Endothelial cell of hepatic sinusoid (primary cell): ENCODE data around the gene ITFG1.
"Not testable (repeated sequence)": the region's sequence is repeated elsewhere in the genome, so short reads cannot be mapped to it uniquely, and the experiment has no call there.

ENCODE experiments used
- in situ Hi-C: cut with HindIII; loops from 2 replicates; pipeline ENCODE4 v1.10.0; 2017; ENCODE audit warnings: low sequenced_read_pairs

ITFG1 gene

DNA sequence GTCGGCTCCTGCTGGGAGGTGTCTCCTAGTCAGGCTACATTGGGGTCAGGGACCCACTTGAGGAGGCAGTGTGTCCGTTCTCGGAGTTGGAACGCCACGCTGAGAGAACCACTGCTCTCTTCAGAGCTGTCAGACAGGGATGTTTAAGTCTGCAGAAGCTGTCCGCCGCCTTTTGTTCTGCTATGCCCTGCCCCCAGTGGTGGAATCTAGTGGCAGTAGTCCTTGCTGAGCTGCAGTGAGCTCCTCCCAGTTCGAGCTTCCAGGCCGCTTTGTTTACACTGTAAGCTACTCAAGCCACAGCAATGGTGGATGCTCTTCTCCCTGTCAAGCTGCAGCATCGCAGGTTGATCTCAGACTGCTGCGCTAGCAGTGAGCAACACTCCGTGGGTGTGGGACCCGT is 36.0 kb downstream of the ITFG1 start:
- in situ Hi-C loops: no loop called here

DNA sequence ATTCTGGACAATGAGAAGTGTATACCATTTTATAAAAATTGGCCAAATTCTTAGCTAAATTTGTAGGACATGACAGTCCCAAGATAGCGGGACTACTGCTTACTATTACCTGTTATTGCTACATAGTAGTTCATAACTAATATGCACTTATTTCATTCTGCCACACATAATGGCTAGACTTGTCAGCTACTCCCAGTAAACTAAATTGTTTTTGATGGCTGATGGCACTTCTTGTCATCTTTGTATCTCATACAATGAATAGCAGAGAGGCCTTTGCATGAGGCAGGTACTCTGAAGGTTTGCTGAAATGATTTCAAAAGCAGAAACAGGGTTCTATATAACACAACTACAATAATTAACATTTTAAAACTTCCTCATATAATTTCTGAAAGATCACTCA is 44.0 kb downstream of the ITFG1 start:
- in situ Hi-C loops: no loop called here

DNA sequence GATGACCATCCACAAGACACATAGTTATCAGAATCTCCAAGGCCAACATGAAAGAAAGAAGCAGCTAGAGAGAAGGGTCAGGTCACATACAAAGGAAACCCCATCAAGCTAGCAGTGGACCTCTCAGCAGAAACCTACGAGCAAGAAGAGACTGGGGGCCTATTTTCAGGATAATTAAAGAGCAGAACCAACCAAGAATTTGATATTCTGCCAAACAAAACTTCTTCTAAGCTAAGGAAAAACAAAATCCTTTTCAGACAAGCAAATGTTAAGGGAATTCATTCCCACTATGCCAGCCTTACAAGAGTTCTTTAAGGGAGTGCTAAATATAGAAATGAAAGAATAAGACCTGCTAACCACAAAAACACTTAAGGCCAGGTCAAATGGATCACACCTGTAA is 47.8 kb downstream of the ITFG1 start:
- in situ Hi-C loops: no loop called here

DNA sequence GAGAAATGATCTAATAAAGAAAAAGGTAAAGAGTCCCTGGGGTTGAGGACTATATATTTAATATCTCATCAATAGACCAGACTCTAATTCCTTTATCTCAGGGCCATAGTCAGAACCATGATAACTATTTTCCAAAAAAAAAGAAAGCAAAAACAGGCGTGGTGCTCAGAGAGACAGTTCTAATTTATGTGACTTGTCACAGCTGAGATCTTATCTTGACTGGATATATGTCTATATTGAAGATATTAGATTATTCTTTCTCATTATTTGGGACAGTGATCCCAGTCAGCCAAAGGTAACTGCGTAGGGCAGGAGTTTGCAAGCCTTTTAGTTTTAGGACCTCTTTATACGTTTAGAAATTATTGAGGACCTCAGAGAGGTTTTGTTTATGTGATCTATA is 52.4 kb downstream of the ITFG1 start:
- in situ Hi-C loops: no loop called here

DNA sequence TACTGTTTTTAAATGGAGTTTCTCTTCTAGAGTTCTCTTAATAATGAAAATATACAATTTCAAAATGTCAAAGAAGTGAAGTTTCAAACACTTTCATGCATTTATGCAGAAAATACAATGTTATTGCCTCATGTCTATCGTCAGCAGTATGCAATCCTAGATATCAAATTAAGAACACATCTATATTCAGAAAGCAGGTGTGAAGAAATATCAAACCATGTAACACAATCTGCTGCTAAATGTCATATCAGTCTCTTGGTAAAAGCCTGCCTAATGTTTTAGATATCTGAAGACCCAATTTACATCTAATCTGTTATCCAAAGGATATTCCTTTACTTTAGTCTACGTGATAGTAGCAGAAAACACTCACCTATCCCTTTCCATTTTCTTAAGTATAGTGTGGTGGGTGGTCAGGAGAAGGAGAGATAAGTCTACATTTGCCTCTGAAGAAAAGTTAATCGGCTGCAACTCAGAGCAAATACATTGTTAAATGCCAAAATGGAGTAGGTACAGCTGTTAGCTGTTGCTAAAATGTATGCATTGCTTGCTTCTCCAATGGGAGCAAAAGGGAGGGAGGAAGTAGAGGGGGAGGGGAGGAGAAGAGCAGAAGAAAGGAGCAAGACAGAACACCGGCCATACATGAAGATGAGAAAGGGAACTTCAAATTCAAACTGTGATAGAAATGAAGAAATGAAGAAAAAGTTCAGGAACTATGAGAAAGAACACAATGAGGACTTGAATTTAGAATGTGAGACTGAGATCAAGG is 64.9 kb downstream of the ITFG1 start:
- in situ Hi-C loops: no loop called here

DNA sequence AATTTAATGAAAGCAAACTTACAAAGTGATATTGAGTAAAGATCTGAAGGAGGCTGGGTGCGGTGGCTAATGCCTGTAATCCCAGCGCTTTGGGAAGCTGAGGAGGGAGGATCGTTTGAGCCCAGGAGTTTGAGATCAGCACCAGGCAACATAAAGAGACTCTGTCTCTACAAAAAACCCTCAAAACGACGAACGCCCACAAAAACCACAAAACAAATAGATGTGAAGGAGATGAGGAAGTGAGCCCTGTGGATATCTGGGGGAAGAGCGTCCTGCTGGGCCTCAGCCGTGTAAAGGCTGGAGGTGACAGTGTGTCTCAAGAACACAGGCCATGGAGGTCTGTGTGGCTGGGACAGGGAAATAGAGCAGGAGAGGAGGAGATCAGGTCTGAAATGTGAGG is 68.8 kb downstream of the ITFG1 start:
- in situ Hi-C loops: no loop called here

DNA sequence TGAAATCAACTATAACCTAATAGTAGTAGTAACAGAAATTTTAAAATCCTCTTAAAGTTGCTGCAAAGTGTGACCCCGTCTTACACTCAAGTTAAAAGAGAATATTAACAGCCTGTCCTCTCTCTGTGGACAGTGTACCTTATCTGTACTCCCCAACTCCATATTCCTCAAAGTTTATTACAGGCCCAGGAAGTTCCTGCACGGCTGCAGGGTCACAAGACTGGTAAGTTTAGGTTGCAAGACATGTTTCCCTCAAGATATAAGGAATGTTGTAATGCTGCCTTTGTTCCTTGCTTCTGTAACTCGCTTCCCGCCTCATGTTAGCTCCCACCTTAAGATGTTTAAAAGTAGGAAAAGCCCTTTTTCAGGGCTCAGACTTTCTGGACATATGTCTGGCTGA is 72.2 kb downstream of the ITFG1 start:
- in situ Hi-C loops: no loop called here

DNA sequence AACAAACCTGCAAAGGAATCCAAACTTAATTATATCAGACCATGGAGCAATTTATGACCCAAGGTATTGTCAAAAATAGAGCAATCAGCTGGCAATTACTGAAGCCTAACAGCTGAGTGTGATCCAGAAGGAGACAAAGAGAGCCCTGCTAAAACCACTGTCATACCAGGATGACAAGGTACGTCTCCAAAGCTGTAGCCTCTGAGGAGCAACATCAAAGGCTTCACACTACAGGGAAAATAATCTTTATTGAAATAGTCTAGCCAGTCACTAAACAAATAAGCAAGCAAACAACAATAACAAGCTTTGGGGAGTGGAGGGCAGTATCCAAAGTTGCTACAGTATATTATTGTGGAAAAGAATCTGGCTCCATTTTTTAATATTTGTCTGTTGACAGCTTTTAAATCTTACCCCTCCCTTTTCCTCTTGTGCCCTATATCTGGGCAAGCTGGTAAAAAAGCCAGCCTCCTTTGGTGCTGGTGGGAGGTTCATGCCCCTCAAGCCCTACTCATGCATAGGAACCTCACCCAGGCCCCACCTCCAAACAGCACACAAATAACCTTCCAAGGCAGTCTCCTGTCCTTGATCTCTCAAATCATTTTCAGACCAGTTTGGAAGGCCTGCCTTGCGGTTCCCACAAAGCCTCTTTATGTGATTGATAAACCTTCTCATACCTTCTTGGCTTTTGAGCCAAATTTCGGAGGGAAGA is 73.7 kb downstream of the ITFG1 start:
- in situ Hi-C loops: no loop called here

DNA sequence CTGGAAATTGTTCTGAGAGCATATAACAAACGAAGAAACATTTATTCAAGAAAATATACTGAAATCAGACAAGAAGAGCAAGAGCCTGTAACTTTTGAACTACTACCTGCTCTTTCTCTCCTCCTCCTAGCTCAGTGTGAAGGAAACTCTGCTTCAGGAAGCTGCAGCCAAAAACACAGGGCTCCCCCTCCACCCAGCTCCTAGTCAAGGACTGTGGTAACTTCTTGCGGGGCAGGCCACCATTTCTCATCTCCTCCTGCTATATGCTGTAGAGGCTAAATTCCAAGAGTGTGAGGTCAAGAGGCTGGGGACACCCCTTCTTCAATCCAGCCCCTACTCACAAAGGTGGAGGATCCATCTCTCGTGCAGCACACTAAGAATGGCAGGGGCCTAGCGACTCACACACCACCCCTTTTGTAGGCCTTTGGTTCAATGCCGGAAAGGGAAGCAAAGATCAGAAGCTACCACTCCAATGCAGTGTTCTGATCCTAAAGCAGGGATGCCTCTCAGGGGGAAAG is 74.6 kb downstream of the ITFG1 start:
- in situ Hi-C loops: no loop called here

DNA sequence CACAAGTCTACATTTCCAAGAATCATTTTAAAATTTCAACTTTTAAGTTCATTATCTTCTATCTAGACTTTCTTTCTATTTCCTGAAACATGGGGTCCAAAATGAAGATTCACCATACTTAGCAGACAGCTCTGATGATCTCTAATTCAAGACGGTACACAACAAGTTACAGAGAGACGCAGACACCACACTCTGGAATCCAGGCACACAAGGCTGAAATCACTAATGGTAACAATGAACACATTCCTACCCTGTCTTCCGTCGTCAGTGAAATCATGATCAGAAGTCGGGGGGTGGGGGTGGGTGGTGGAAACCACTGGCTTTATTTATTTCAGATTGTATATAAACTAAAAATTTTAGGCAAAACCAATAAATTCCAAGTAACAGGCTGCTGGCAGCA is 78.5 kb downstream of the ITFG1 start:
- in situ Hi-C loops: no loop called here

DNA sequence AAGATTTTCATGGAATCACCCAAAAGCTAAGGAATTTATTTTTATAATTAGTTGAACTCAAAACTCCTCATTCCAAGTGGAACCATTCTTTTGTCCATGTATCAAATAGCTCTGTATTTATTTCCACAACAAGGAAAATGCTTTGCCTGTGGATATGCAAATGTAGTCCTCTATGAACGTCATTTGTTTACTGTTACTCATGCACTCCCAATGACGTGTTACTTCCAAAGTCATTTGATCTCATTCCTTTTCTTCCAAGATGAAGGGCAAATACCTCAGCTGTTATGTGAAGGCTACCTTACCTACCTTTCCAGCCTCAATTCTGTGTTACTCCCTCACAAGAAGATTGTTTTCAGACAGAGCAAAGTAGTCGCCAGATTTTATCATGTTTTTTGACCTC is 83.7 kb downstream of the ITFG1 start:
- in situ Hi-C loops: no loop called here

DNA sequence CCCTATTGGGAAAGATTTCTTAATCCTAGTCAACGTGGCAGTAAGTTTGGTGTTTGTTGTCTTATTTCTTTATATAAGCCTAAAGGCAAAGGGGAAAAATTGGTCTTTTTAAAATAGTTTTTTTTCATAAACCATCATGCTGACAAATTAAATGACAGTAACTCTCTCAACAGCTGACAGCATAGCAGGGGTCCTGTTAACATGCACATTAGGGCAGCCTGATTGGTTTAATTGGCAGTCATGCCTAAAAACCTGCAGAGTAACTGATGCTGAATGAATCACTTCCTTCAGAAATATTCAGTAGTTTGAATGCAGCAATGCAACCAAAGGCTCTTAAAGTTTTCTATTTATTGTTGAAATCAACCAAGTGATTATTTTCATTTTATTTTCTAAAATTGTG is 85.4 kb downstream of the ITFG1 start:
- in situ Hi-C loops: no loop called here

DNA sequence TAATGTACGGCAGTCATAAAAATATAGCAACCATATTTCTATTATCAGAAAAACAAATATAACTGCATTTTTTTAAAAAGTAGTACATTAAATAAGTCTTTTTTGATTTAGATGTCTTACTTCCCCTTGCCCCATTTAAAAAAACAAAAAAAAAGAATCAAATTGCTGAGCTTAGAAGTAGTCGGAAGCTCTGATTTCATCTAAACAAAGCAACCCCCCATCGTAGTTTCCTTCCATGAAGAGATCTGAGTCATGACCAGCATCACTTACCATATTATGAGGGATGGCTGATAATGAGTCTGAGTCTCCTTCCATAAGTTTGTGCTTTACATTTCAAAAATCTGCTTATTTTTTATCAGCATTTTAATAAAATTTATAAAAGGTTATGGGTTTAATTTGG is 86.2 kb downstream of the ITFG1 start:
- in situ Hi-C loops: no loop called here

DNA sequence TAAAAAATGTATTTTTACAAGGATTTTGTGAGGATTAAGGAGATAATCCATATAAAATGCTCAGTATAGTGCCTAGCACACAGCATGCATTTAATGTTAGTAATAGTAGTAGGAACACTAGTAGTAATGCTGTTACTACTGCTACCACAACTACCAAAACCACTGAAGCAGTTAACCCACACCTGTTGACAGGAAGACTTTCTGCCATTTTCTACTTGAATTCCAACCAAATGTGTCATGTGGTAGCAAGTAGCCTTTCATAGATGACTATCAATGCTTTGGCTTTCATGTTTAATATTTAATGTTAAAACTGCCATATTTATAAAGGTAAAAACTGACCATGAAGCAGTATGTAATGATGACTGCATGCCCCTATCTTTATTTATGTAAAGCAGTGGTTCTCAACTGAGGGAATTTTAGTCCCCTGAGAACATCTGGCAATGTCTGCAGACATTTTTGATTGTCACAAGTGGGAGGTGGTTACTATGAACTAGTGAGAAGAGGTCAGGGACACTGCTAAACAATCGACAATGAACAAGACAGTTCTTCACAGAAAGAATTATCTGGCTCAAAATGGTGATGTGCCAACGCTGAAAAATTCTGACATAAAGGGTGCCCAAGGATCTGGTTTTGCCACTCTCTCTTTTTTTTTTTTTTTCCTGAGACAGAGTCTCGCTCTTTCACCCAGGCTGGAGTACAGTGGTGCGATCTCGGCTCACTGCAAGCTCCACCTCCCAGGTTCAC is 89.4 kb downstream of the ITFG1 start:
- in situ Hi-C loops: no loop called here

DNA sequence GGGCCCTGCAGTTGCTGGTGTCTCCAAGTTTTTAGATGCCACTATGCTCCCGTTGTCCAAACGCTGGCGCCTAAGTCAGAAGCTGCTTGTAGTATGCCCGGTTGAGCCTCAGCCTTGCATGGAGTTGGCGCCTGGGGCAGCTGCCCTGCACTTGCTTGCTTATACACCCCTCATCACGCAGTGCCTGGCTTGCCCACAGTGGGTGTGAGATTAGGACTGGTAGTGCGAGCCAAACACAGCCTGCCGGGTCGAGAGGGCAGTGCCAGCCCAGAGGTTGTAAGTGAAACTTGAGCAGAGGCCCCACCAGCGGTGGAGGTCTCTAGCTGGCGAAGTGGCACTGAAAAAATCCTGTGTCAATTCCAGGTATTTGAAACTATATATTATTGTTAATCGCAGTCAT is 90.3 kb downstream of the ITFG1 start:
- in situ Hi-C loops: no loop called here

DNA sequence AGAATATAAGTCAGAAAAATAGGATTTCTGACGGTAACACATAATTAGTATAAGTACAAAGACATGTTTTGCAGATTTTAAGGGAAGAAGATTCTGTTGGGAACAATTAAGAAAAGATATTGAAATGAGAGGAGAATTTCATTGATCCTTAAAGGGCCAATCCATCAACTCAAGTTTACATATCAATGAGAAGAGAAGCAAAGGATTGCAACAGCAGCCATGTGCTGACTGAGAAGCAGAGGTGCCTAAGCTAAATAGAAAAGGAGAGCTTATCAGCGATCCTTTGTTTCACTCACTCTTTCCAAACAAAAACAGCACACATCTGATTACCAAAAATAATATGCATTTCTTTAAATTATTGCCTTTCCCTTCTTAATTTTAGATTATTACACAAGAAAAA is 94.6 kb downstream of the ITFG1 start:
- in situ Hi-C loops: no loop called here

DNA sequence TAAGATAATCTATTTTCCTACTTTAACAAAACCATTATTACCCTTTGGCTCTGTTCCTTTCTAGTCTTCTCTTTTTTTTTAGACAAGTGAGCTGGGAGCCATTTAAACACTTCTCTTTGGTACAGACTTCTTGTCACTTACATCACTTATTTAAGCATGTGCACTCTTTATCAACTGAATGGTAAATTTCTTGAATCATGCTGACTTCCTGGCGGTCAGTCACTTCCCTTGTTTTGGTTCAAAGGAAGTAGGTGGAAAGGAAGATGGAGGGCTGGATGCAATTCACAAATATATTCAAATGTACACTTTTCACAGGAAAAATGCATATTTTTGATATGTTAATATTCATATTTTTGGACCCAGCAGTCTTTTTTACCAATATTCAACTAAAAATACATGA is 97.1 kb downstream of the ITFG1 start:
- in situ Hi-C loops: no loop called here

DNA sequence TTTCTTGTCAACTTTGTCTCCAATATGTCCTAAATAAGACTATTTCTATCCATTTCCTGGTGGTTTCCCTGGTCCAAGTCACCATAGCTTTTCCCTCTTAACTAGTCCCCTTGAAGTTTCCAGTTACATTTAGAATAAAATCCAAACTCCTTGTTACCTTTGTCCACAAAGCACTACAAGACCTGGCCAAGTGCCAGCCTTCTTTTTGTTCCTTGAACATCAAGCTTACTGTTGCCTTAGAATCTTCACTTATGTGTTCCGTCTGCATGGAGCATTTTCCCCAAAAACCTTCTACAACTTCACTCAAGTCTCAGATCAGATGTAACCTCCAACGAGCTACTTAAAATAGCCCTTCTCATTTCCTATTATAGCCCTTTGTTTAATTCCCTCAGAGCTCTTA is 101.4 kb downstream of the ITFG1 start:
- in situ Hi-C loops: no loop called here

DNA sequence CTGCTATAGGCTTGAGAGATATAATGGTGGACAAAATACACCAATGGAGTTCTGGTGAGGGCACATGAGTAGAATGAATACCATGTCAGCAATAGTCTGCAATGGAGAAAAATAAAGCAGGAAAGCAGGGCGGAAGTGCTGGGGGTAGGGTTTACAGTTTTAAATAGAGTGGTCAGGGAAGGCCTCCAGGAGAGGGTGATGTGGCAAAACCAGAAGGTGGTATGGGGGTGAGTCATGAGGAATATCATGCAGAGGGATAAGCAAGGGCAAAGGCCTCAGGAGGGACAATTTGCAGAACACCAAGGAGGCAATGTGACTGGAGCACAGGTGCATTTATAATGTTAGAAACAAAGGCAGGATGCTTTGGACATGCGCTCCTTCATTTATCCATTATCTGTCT is 102.0 kb downstream of the ITFG1 start:
- in situ Hi-C loops: no loop called here

DNA sequence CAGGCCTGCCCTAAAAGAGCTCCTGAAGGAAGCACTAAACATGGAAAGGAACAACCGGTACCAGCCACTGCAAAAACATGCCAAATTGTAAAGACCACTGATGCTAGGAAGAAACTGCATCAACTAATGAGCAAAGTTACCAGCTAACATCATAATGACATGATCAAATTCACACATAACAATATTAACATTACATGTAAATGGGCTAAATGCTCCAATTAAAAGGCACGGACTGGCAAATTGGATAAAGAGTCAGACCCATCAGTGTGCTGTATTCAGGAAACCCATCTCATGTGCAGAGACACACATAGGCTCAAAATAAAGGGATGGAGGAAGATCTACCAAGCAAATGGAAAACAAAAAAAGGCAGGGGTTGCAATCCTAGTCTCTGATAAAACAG is 111.8 kb downstream of the ITFG1 start:
- in situ Hi-C loops: not testable (repeated sequence)

DNA sequence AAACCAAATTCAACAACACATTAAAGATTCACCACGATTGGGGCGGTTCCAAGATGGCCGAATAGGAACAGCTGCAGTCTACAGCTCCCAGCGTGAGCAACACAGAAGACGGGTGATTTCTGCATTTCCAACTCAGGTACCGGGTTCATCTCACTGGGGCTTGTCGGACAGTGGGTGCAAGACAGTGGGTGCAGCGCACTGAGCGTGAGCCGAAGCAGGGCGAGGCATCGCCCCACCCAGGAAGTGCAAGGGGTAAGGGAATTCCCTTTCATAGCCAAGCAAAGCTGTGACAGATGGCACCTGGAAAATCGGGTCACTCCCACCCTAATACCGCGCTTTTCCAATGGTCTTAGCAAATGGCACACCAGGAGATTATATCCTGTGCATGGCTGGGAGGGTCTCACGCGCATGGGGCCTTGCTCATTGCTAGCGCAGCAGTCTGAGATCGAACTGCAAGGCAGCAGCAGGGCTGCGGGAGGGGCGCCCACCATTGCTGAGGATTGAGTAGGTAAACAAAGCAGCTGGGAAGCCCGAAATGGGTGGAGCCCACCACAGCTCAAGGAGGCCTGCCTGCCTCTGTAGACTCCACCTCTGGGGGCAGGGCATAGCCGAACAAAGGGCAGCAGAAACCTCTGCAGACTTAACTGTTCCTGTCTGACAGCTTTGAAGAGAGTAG is 113.7 kb downstream of the ITFG1 start:
- in situ Hi-C loops: not testable (repeated sequence)
